ENCODE results near the gene FGF21.

GRCh38 chr19:48757089-48757675, 1.9 kb downstream of the FGF21 start:
- TF ChIP-seq CTCF (IDR thresholded peaks at IDR 0.05) (no peak), EP300 (IDR thresholded peaks at IDR 0.05) (no peak)
